HK-2 (cell line): ENCODE results near the gene SLC3A2.
A peak's percentile ranks its signal among the peaks of the same experiment; 100 is the strongest.
"Not testable (repeated sequence)": the region's sequence is repeated elsewhere in the genome, so short reads cannot be mapped to it uniquely, and the experiment has no call there.

ENCODE experiments used
- DNase-seq: peaks from one replicate; pipeline ENCODE4 v3.0.0-alpha.2; 2018; ENCODE audit not compliant: unreplicated experiment

The SLC3A2 gene

DNA sequence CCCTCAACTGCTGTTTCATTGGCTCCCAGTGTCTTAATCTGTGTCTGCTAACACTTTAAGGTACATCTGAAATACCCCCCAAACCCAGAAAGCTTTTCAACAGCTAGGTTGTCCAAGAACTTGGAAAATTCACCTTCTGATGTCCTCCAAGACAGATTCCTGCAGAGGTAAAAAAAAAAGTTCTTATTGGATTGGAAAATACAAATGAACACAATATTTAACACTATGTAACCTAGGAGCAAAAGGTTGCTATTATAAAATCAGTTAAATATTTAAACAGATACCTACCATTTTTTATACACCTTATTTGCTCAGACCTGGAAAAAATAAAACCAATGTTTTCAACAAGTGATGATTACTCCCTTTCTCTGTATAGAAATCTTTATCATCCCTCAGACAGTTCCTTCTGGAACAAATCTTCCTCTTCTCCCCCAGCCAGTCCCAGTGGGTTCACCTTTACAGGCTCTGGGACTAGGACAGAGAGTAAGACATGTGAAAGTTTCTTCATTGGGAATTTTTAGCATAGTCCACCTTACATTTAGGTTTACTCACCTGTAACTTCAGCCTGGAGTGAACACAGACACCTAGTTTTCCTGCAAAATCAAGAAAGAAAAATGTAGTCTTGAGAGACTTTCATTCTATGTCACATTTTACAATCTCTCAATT is 28.0 kb upstream of the SLC3A2 start:
- no peak for DNase-seq

DNA sequence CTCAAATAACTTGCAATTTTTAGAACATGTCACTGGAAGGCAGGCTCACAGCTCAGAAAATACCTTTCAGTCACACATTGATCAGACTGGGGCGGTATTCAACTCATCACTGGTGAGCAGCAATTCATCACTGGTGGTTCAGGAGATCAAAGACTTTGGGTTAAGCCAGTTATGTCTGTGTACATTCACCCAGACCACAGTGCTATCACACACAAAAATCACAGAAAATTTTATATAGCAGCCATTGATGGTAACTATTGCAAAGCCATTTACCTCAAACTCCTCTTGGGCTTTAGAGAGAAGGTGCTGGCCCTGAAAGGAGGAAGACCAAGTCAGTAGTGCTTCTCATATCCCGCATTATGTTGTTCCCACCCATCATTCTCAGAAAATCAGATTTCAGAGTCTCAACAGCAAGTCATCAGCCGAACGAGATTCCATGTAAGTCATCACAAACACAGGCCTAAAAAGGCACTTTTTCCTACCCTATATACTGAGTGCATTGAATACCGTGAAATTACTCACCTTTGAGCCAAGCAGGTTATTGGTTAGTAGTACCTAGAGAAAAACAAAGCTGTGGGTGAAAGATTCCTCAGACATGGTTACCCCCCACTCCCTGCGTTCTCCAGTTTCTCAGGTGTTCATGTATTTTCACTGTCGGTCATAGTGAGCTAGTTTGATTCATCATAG is 27.3 kb upstream of the SLC3A2 start:
- no peak for DNase-seq

DNA sequence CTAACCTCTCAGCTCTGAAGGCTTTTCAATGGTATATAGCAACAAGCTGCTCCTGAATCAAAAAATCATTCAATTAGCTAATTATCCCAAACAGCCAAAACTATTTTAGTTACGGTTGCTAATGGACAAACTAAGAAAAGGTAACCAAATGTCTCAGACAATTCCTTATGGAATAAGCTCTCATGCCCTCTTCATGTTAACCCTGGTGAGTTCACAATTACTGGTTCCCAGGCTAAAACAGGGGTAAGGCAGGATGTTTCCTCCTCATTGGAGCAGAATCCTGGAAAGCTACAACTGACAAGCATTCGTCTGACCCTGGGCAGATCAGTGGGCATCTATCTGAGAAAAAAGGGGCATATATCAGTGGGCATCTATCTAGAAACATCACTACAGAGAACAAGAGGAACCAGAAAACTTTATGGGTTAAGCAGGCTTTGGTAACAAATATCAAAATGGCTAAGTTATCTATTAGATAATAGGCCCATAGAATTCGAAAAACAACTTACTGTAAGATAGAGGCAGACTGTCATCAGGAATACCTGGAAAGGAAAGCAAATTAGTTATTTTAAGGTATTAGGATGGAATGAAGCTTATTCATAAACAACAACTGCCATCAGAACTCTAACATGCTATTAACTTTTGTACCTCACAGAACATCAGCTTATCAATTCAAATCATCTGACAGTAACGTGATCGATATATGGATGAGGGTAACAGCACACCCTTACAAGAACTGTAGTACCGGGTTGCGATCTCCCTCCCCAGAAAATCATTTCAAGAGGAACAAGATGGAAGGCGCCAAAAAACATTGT is 26.5 kb upstream of the SLC3A2 start:
- no peak for DNase-seq

DNA sequence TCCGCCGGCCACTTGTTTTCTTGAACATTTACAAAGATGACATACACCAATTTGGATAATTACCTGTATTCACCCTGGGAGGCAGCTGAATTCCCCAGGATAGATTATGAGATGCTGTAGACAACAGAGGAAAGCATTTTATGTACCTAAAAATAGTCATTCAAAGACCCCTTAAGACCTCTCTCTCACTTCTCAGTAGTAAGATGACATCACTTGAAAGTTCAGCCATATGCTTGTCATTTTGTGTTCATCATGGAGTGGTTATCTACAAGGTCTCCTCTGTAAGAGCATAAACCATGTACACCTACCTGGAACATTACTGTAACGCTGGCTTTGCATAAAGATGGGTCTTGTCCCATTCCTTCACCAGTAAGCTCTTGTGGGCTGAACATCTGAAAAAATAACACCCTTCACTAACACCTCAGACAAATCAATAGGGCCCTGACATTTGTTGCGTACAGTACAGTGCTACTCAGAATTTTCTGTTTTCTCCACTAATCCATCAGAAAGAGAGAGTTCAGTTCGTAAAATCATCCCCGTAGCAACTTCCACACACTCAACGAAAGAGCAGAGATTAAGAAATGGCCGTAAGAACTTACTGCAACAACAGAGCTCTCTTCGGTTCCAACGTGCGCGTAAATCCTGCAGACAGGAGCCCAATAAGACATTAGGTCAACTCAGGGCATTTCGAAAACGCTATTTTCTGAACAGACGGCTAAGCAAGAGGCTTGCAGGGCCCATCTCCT is 25.7 kb upstream of the SLC3A2 start:
- no peak for DNase-seq

DNA sequence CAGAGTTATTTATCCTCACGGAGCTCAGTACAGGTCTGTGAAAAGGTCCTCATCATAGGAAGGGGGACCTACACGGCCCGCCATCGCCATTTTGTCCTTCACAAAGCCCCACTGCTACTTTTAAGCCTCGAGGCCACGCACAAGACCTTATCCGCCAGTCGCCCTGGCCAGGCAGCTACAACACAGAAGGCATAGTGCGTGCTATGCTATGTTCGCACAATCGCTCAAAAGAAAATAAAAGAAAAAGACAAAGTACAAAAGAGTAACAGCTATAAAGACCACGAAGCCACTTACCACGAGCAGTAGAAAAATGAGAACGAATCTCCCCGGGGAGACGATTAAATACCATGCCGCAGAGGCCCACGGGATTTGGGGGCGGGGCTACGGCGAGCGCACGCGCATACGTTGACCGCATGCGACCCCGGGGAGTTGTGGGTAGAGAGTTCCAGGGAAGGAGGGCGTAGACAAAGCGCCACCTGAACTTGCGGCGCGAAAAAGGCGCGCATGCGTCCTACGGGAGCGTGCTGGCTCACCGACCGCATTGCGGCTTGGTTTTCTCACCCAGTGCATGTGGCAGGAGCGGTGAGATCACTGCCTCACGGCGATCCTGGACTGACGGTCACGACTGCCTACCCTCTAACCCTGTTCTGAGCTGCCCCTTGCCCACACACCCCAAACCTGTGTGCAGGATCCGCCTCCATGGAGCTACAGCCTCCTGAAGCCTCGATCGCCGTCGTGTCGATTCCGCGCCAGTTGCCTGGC is 24.9 kb upstream of the SLC3A2 start:
- DNase-seq, result peak; percentile 96

DNA sequence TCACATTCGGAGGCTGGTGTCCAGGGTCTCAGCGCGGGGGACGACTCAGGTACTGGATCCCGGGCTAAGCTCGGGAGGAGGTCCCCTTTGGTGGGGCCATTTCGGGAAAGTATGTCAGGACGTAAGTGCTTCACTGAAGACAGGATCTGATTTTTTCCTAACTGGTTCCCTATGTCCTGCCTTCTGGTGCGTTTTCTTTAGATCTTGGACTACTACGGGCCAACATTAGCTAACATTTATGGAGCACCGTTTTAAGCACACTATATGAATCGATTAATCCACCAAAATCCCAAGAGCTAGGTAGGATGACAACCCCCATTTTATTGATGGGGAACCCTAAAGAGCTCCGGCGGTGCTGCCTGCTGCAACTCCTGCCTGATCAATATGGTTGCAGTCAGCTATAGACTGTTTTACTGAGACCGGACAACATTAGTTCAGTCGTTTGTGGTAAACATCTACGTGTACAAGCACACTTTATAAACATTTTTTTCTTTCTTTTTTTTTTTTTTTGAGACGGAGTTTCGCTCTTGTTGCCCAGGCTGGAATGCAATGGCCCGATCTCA is 24.3 kb upstream of the SLC3A2 start:
- DNase-seq, result no peak

DNA sequence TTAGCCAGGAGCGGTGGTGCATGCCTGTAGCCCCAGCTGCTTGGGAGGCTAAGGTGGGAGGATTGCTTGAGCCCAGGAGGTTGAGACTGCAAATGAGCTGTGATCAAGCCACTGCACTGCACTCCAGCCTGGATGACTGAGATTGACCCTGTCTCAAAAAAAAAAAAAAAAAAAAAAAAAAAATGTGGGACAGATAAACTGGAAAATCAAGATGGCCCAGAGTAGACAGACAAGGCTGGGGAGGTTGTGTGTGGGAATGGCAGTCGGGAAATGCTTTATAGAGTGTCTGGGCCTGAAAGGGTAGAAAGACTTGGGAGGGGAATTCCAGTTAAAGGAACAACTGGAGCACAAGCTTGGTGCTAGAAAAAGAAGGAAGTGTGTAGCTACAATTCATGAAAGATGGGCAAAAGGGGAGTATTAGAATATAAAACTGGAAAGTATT is 23.1 kb upstream of the SLC3A2 start:
- no peak for DNase-seq

DNA sequence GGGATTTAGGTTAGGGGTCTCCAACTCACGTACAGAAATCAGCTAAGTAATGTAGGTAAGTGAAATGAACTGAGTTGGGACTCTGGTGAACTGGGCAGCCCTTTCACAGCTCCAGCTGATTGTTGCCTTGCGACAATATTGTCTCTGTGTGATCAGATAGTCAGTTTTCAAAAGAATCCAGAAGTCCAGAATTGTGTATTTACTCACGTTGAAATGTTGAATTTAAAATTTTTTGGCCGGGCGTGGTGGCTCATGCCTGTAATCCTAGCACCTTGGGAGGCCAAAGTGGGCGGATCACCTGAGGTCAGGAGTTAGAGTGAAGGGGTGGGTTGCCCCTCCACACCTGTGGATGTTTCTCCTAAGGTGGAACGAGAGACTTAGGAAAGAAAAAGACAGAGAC is 22.5 kb upstream of the SLC3A2 start:
- DNase-seq, result no peak

DNA sequence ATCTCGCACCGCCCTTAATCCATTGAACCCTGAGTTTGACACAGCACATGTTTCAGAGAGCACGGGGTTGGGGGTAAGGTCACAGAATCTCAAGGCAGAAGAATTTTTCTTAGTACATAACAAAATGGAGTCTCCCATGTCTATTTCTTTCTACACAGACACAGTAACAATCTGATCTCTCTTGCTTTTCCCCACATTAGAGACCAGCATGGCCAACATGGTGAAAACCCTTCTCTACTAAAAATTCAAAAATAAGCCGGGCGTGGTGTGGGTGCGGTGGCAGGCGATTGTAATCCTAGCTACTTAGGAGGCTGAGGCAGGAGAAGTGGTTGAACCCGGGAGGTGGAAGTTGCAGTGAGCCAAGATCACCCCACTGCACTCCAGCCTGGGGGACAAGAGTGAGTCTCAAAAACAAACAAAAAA is 21.4 kb upstream of the SLC3A2 start:
- DNase-seq, result not testable (repeated sequence)

DNA sequence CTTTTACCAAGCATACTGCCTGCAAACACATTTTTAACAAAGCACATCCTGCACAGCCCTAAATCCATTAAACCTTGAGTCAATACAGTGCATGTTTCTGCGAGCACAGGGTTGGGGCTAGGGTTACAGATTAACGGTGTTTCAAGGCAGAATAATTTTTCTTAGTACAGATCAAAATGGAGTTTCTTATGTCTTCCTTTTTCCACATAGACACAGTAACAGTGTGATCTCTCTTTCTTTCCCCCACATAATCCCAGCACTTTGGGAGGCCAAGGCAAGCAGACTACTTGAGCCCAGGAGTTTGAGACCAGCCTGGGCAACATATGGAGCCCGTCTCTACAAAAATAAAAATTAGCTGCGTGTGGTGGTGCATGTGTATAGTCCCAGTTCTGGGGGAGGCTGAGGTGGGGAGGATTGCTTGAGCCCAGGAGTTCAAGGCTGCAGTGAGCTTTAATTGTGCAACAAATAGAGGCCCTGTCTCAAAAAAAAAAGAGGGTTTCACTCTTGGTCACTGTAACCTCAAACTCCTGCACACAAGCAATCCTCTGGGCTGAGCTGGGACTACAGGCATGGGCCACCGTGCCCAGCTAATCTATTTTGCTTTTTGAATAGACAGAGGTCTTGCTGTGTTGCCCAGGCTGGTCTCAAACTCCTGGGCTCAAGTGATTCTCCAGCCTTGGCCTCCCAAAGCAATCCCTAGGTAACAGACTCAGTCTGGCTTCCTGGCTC is 19.7 kb upstream of the SLC3A2 start:
- no peak for DNase-seq

DNA sequence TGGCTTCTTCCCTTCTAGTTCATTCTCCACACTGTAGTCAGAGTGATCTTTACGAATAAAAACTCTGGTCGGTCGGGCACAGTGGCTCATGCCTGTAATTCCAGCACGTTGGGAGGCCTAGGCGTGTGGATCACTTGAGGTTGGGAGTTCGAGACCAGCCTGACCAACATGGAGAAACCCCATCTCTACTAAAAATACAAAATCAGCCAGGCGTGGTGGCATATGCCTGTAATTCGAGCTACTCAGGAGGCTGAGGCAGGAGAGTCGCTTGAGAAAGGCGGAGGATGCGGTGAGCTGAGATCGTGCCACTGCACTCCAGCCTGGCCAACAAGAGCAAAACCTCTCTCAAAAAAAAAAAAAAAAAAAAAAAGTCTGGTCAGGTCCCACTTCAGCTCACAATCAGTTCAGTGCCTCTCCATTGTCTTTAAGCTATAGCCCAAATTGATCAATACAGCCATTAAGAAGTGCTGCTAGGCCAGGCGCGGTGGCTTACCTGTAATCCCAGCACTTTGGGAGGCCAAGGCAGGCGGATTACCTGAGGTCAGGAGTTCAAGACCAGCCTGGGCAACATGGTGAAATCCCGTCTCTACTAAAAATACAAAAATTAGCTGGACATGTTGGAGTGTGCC is 19.0 kb upstream of the SLC3A2 start:
- not testable (repeated sequence) for DNase-seq

DNA sequence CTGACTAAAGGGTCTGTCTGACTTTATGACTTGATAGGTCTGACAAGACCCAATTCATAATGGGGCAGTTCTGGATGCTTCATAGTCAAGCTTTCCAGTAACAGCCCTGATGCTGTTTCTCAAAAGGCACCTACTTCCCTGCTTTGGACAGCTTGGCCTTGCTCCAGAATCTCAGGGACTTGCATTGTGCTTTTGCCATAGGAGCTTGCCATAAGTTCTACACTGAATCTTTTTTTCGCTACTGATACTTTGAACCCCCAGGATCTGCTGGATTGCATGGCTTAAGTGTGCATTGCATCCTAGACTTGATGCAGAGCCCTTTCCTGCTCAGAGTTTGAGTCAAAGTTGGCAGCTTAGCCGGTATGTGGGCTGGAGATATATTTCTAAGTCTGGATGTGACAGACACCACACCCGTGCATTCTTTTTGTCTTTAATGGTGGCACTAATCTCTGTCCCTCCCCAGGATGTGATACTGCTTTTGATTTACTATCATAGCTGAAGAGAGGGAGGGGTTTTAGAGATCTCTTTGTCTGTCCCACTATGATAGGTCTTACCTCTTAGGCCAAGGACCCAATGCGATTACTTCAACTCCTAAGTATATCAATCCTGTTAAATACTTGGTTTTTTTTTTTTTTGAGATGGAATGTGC is 16.9 kb upstream of the SLC3A2 start:
- no peak for DNase-seq

DNA sequence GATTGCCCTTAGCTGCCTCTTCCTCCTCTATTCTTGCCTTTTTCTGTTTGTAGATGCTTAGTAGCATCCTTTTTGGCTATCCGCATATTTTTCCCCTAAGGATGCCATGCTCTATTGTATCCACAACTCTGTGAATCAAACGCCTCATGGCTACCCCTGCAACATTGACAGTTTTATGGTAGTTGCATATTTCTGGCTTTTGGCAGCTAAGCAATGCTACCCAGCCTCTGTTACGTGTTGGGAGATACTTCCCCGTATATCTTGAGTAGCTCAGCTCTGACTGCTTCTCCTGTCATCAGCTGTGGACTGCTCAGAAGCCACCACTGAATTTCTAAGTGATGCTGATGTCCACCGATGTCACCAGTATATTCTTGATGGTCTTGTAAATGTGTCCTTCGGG is 15.1 kb upstream of the SLC3A2 start:
- no peak for DNase-seq

DNA sequence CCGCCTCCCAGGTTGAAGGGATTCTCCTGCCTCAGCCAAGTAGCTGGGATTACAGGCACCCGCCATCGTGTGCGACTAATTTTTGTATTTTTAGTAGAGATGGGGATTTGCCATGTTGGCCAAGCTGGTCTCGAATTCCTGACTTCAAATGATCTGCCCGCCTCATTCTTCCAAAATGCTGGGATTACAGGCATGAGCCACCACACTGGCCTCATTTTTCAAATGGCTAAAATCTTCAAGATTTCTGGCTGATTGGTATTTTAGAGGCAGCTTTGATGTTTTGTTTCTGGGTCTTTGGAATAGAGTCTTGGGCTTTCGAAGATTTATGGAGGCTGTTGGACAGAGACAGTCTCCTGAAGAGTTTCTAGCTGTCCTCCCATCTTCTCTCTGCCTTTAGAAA is 5.8 kb upstream of the SLC3A2 start:
- DNase-seq, result no peak

DNA sequence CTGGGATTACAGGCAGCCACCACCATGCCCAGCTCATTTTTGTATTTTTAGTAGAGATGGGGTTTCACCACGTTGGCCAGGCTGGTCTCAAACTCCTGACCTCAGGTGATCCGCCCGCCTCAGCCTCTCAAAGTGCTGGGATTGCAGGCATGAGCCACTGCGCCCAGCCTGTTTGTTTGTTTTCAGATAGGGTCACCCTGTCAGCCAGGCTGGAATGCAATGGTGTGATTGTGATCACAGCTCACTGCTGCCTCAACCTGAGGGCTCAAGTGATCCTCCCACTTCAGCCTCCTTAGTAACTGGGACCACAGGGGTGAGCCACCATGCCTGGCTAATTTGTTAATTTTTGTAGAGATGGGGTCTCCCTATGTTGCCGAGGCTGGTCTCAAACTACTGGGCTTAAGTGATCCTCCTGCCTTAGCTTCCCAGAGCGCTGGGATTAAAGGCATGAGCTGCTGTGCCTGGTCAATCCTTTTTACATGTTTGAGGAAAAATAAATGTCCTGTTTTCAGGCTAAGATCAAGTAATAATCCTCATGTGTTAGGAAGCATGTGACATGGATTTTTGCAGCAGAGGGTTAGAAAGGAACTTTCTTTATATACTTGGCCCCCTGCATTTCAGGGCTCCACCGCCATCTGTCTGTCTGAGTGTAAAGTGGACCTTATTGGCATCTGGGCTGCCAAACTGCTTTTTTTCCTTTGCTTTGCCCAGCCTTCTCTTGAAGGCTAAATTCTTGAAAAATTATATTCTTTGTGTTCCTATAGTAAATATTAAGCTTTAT is 4.8 kb upstream of the SLC3A2 start:
- no peak for DNase-seq

DNA sequence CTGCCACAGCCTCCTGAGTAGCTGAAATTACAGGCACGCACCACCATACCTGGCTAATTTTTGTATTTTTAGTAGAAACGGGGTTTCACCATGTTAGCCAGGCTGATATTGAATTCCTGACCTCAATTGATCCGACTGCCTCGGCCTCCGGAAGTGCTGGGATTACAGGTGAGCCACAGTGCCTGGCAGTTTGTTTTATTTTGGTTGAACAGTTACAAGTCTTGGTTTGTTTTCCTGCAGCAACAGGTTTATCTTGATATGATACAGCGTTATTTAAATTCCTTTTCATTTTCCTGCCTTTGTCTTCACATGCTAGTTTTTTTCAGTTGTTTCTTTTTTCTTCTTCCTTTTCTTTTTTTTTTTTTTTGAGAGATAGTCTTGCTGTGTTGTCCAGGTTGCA is 4.0 kb upstream of the SLC3A2 start:
- no peak for DNase-seq

DNA sequence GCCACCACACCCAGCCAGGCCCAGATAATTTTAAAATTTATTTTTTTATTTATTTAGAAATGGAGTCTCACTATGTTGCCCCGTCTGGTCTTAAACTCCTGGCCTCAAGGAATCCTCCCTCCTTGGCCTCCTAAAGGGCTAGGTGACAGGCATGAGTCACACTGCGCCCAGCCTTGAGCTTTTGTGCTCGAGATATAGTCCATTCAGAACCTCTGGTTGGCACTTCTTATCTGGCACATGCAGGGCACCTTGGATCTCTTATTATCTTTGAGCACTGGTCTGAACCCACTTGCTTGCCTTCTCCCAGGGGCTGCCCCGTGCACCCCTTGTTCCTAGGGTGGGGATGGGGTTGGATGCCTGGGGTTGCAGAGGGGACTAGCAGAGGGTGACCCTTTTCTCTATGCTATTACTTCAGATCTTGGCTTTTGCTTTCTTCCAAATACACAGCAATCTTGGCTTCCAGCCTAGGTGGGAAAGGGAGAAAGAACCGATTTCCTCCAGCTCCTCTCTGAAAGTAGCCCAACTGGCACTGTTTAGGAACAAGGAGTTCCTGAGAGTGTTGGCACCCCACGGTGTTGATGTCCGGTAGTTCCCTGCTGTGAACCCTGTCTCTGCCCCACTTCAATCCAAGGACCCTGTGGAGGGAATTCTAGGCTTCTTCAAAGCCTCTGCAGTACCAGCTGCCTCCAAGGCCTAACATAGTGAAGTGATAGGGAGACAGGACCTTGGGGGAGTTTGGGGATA is 1.3 kb upstream of the SLC3A2 start:
- no peak for DNase-seq
